Measurements from ENCODE around the gene CIBAR2.

GRCh38 chr16:85104821-85105391 is 7.4 kb downstream of the CIBAR2 start:
- TF ChIP-seq EZH2phosphoT487 (IDR thresholded peaks at IDR 0.05; ENCODE audit: insufficient read depth, low read depth) (no peak), EZH2 (IDR thresholded peaks at IDR 0.05; ENCODE audit: insufficient read depth, poor library complexity, severe bottlenecking) (no peak)
